ENCODE data around the gene AP5S1. TPM values are rescaled to one million over a fixed set of nuclear protein-coding genes. Genes with fewer than 3 reads are reported as not detected.

AP5S1 gene
- total and polyA plus RNA-seq, 2 of the 13 experiments (the other 11 are each of a cell fraction or from before 2014, with no cell fraction given), result 7.9 to 23.2 TPM

DNA sequence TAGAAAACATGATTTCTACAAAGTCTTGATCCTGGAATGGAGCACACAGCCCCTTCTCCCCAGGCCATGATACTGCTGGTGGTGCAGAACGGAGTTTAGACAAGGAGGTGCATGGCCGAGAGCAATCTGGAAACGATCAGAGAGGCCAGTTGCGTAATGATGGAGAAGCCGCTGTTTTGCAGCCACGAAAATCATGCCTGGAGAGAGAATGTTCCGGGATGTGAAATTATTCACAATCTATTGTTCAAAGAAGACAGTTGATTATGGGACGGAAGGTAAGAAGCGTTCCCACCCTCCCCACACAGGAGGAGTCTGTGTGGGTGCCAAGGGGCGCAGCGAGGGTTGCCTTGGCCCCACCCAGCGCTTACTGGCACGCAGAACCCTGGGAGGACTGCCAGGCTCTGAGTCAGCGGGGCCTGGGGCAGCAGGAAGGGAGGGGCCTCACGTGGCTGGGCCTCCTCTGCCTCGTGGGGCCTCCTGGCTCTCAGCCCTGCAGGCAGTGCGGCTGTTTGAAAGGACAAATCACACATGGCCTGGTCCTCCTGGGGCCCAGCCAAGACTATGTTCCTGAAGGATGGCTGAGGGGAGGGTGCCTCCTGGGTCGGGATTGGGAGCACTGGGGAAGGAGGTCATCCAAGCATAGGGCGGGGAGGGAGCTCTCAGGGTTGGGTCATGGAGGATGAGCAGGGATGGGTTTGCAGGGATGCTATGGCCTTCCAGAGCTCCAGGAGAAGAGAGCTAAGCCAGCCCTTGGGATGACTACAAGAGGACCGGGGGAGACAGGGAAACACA, 8.7 kb upstream of the AP5S1 start (continued):
- 0 out of 2 replicates have a peak, but pooled peaks have one; percentile 46 for TF ChIP-seq ZNF383 (CRISPR knock-in tag; IDR thresholded peaks at IDR 0.05; ENCODE audit: borderline replicate concordance)
- TF ChIP-seq, protein P1, sequence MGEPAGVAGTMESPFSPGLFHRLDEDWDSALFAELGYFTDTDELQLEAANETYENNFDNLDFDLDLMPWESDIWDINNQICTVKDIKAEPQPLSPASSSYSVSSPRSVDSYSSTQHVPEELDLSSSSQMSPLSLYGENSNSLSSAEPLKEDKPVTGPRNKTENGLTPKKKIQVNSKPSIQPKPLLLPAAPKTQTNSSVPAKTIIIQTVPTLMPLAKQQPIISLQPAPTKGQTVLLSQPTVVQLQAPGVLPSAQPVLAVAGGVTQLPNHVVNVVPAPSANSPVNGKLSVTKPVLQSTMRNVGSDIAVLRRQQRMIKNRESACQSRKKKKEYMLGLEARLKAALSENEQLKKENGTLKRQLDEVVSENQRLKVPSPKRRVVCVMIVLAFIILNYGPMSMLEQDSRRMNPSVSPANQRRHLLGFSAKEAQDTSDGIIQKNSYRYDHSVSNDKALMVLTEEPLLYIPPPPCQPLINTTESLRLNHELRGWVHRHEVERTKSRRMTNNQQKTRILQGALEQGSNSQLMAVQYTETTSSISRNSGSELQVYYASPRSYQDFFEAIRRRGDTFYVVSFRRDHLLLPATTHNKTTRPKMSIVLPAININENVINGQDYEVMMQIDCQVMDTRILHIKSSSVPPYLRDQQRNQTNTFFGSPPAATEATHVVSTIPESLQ (CRISPR knock-in tag; conservative IDR thresholded peaks at IDR 0.05), result peak; percentile 76; the same call in 1 of the 2 replicates
- peak; percentile 91 for TF ChIP-seq BHLHE40 (IDR thresholded peaks at IDR 0.05; ENCODE audit: low read length)
- no peak; the same call in 1 of the 2 replicates for TF ChIP-seq SOX13 (IDR thresholded peaks at IDR 0.05)
- TF ChIP-seq SOX13 (CRISPR knock-in tag; conservative IDR thresholded peaks at IDR 0.05 in 1 of 2, IDR thresholded peaks at IDR 0.05 in 1 of 2), result peak in 1 of 2 experiments; percentile 85; a peak in 2 of 4 replicates
- TF ChIP-seq CENPT (CRISPR knock-in tag; IDR thresholded peaks at IDR 0.05; ENCODE audit: low read depth), result peak; percentile 56; the same call in 1 of the 2 replicates
- peak; percentile 91 for TF ChIP-seq GABPB1 (CRISPR knock-in tag; IDR thresholded peaks at IDR 0.05)
- TF ChIP-seq ZNF563 (CRISPR knock-in tag; IDR thresholded peaks at IDR 0.05), result peak; percentile 94; the same call in 1 of the 2 replicates
- TF ChIP-seq, protein P2, sequence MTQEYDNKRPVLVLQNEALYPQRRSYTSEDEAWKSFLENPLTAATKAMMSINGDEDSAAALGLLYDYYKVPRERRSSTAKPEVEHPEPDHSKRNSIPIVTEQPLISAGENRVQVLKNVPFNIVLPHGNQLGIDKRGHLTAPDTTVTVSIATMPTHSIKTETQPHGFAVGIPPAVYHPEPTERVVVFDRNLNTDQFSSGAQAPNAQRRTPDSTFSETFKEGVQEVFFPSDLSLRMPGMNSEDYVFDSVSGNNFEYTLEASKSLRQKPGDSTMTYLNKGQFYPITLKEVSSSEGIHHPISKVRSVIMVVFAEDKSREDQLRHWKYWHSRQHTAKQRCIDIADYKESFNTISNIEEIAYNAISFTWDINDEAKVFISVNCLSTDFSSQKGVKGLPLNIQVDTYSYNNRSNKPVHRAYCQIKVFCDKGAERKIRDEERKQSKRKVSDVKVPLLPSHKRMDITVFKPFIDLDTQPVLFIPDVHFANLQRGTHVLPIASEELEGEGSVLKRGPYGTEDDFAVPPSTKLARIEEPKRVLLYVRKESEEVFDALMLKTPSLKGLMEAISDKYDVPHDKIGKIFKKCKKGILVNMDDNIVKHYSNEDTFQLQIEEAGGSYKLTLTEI (CRISPR knock-in tag; conservative IDR thresholded peaks at IDR 0.05), result no peak
- TF ChIP-seq ZNF12 (CRISPR knock-in tag; IDR thresholded peaks at IDR 0.05), result 0 out of 2 replicates have a peak, but pooled peaks have one; percentile 52
- no peak for TF ChIP-seq ZNF615 (CRISPR knock-in tag; IDR thresholded peaks at IDR 0.05; ENCODE audit: borderline replicate concordance)
- no peak; the same call in 1 of the 2 replicates for TF ChIP-seq ZNF460 (CRISPR knock-in tag; IDR thresholded peaks at IDR 0.05; ENCODE audit: borderline replicate concordance)
- peak; percentile 39 for TF ChIP-seq RBM39 (IDR thresholded peaks at IDR 0.05; ENCODE audit: low read depth, low read length, poor library complexity, severe bottlenecking)
- TF ChIP-seq MAFK (conservative IDR thresholded peaks at IDR 0.05 in 1 of 2, IDR thresholded peaks at IDR 0.05 in 1 of 2; ENCODE audit: low read length in 2 of 2), result no peak; a peak in 1 of 4 replicates
- TF ChIP-seq, protein P3, sequence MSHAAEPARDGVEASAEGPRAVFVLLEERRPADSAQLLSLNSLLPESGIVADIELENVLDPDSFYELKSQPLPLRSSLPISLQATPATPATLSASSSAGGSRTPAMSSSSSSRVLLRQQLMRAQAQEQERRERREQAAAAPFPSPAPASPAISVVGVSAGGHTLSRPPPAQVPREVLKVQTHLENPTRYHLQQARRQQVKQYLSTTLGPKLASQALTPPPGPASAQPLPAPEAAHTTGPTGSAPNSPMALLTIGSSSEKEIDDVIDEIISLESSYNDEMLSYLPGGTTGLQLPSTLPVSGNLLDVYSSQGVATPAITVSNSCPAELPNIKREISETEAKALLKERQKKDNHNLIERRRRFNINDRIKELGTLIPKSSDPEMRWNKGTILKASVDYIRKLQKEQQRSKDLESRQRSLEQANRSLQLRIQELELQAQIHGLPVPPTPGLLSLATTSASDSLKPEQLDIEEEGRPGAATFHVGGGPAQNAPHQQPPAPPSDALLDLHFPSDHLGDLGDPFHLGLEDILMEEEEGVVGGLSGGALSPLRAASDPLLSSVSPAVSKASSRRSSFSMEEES (CRISPR knock-in tag; IDR thresholded peaks at IDR 0.05), result peak; percentile 98
- TF ChIP-seq TGIF2 (CRISPR knock-in tag; IDR thresholded peaks at IDR 0.05), result peak; percentile 93
- TF ChIP-seq, protein P4, sequence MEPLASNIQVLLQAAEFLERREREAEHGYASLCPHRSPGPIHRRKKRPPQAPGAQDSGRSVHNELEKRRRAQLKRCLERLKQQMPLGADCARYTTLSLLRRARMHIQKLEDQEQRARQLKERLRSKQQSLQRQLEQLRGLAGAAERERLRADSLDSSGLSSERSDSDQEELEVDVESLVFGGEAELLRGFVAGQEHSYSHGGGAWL (CRISPR knock-in tag; IDR thresholded peaks at IDR 0.05), result peak; percentile 98
- peak; percentile 98 for TF ChIP-seq NFKBIZ (CRISPR knock-in tag; IDR thresholded peaks at IDR 0.05)
- TF ChIP-seq ZNF614 (CRISPR knock-in tag; IDR thresholded peaks at IDR 0.05; ENCODE audit: borderline replicate concordance), result peak; percentile 91; the same call in 1 of the 2 replicates
- TF ChIP-seq, protein P5, sequence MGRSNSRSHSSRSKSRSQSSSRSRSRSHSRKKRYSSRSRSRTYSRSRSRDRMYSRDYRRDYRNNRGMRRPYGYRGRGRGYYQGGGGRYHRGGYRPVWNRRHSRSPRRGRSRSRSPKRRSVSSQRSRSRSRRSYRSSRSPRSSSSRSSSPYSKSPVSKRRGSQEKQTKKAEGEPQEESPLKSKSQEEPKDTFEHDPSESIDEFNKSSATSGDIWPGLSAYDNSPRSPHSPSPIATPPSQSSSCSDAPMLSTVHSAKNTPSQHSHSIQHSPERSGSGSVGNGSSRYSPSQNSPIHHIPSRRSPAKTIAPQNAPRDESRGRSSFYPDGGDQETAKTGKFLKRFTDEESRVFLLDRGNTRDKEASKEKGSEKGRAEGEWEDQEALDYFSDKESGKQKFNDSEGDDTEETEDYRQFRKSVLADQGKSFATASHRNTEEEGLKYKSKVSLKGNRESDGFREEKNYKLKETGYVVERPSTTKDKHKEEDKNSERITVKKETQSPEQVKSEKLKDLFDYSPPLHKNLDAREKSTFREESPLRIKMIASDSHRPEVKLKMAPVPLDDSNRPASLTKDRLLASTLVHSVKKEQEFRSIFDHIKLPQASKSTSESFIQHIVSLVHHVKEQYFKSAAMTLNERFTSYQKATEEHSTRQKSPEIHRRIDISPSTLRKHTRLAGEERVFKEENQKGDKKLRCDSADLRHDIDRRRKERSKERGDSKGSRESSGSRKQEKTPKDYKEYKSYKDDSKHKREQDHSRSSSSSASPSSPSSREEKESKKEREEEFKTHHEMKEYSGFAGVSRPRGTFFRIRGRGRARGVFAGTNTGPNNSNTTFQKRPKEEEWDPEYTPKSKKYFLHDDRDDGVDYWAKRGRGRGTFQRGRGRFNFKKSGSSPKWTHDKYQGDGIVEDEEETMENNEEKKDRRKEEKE (IDR thresholded peaks at IDR 0.05), result no peak

All from HepG2 (cell line).